ENCODE measurements around the gene SANBR. TPM values are rescaled to one million over a fixed set of nuclear protein-coding genes. Genes with fewer than 3 reads are reported as not detected.

SANBR gene
- total RNA-seq, 2 donors from 2014 or later = 27.8 to 31.9 TPM

DNA sequence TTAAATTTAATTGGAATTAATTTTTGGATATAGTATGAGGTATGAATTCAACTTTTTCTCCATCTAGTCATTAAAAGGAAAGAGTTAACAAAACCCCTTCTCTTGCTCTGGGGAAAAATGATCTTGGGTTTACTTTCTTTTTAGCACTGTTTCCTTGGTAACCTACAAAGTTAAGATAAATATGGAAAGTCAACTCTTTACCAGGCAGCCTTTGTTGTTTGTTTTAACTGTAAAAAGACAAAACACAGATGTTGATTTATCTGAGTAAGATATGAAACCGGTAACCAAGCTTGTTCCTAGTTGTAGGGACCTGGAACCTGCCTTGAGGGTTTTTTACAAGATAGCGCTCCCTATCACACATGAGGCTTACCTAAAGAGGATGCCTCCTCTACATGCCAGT lies 10.1 kb upstream of the SANBR start:
- WGBS, 2 experiments (ENCODE audit: insufficient coverage in 1 of 2, insufficient read length in 1 of 2) = 91 to 96% methylated on average over 2 of the region's 2 CpGs

DNA sequence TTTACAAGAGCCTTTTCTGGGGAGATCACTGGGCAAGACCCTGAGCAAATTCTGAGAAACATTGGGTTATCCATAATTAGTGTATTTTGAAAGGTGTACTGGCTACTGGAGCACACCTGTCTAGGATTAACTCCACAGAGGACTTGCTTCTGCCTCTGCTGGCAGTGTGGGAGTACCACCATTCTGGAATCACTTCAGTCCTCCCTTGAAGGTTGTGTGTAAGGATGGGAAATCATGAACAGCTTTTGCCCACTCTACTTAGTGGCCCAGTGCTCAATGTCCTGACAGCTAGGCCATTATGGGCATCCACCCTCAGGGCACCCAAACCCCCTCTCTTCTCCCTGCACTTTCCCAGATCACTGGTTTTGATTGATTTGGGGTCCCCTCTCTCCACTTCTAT lies 8.1 kb upstream of the SANBR start:
- Histone ChIP-seq H3K9me3 (ENCODE audit: control insufficient read depth, low read length) (no peaks in the 10 kb centered on the region), H3K4me1 (ENCODE audit: control insufficient read depth, insufficient read depth, low read length) (no peaks in the 10 kb centered on the region), H3K4me3 (ENCODE audit: low read length) (no peak overlapping the region), H3K27me3 (ENCODE audit: control insufficient read depth, insufficient read depth, low read length, poor library complexity, severe bottlenecking) (no peaks in the 10 kb centered on the region), H3K36me3 (ENCODE audit: control insufficient read depth, insufficient read depth, low read length) (peaks cover 8% of the 10 kb centered on the region), H3K9ac (ENCODE audit: extremely low read depth, low read length, poor library complexity, severe bottlenecking) (no peak overlapping the region), H3K27ac (ENCODE audit: low read depth, low read length) (no peak overlapping the region)
- no peak for DNase-seq
- H3K27ac Mint-ChIP-seq = no peak overlapping the region
- no peaks in the 10 kb centered on the region for H3K27me3 Mint-ChIP-seq (ENCODE audit: insufficient read depth)
- H3K4me1 Mint-ChIP-seq = no peaks in the 10 kb centered on the region
- peaks cover 31% of the 10 kb centered on the region for H3K36me3 Mint-ChIP-seq (ENCODE audit: low read depth)
- peaks cover 1% of the 10 kb centered on the region for H3K9me3 Mint-ChIP-seq
- no peak overlapping the region for H3K4me3 Mint-ChIP-seq
- TF ChIP-seq, protein P1, sequence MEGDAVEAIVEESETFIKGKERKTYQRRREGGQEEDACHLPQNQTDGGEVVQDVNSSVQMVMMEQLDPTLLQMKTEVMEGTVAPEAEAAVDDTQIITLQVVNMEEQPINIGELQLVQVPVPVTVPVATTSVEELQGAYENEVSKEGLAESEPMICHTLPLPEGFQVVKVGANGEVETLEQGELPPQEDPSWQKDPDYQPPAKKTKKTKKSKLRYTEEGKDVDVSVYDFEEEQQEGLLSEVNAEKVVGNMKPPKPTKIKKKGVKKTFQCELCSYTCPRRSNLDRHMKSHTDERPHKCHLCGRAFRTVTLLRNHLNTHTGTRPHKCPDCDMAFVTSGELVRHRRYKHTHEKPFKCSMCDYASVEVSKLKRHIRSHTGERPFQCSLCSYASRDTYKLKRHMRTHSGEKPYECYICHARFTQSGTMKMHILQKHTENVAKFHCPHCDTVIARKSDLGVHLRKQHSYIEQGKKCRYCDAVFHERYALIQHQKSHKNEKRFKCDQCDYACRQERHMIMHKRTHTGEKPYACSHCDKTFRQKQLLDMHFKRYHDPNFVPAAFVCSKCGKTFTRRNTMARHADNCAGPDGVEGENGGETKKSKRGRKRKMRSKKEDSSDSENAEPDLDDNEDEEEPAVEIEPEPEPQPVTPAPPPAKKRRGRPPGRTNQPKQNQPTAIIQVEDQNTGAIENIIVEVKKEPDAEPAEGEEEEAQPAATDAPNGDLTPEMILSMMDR (conservative IDR thresholded peaks at IDR 0.05) = peak; percentile 37

More for the DNA sequence above, 10.1 kb upstream of the SANBR start:
- H3K36me3 ChIP-seq (ENCODE audit: control insufficient read depth, insufficient read depth, low read length) = peaks cover 19% of the 10 kb centered on the region
- H3K9me3 ChIP-seq (ENCODE audit: control insufficient read depth, low read length) = no peaks in the 10 kb centered on the region
- no peak overlapping the region for H3K4me3 ChIP-seq (ENCODE audit: low read length)
- Mint-ChIP-seq H3K27me3 (ENCODE audit: insufficient read depth) (no peaks in the 10 kb centered on the region), H3K36me3 (ENCODE audit: low read depth) (peaks cover 33% of the 10 kb centered on the region), H3K9me3 (no peaks in the 10 kb centered on the region), H3K4me3 (no peak overlapping the region), H3K27ac (no peak overlapping the region), H3K4me1 (no peaks in the 10 kb centered on the region)
- H3K27me3 ChIP-seq (ENCODE audit: control insufficient read depth, insufficient read depth, low read length, poor library complexity, severe bottlenecking) = no peaks in the 10 kb centered on the region
- TF ChIP-seq, protein P1 (conservative IDR thresholded peaks at IDR 0.05) = no peak
- DNase-seq = no peak
- no peak overlapping the region for H3K27ac ChIP-seq (ENCODE audit: low read depth, low read length)
- no peak overlapping the region for H3K9ac ChIP-seq (ENCODE audit: extremely low read depth, low read length, poor library complexity, severe bottlenecking)
- no peaks in the 10 kb centered on the region for H3K4me1 ChIP-seq (ENCODE audit: control insufficient read depth, insufficient read depth, low read length)

DNA sequence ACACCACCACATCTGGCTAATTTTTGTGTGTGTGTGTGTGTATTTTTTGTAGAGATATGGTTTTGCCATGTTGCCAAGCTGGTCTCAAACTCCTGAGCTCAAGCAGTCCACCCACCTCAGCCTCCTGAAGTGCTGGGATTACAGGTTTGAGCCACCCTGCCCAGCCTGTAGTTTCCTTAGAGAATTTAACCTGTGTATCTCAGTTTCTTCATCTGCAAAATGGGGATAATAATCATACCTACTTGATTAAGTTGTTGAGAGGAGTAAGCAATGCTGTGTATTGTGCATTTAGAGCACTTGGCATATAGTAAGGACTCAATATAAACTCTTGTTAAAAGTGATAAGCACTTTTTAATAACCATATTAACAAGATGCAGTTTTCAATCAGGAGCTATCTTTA lies 6.3 kb upstream of the SANBR start:
- Histone ChIP-seq H3K9me3 (ENCODE audit: control insufficient read depth, low read length) (no peaks in the 10 kb centered on the region), H3K27ac (ENCODE audit: low read depth, low read length) (no peak overlapping the region), H3K36me3 (ENCODE audit: control insufficient read depth, insufficient read depth, low read length) (peaks cover 8% of the 10 kb centered on the region), H3K4me1 (ENCODE audit: control insufficient read depth, insufficient read depth, low read length) (no peaks in the 10 kb centered on the region), H3K9ac (ENCODE audit: extremely low read depth, low read length, poor library complexity, severe bottlenecking) (no peak overlapping the region), H3K27me3 (ENCODE audit: control insufficient read depth, insufficient read depth, low read length, poor library complexity, severe bottlenecking) (no peaks in the 10 kb centered on the region), H3K4me3 (ENCODE audit: low read length) (no peak overlapping the region)
- no peak for DNase-seq
- peaks cover 2% of the 10 kb centered on the region for H3K27me3 Mint-ChIP-seq (ENCODE audit: insufficient read depth)
- peaks cover 26% of the 10 kb centered on the region for H3K36me3 Mint-ChIP-seq (ENCODE audit: low read depth)
- TF ChIP-seq, protein P1 (conservative IDR thresholded peaks at IDR 0.05) = no peak
- H3K9me3 Mint-ChIP-seq = peaks cover 1% of the 10 kb centered on the region
- no peak overlapping the region for H3K27ac Mint-ChIP-seq
- H3K4me1 Mint-ChIP-seq = no peaks in the 10 kb centered on the region
- no peak overlapping the region for H3K4me3 Mint-ChIP-seq

All from endodermal cell (in vitro differentiated cells).